ENCODE results near the gene NUDT13. TPM values are rescaled to one million over a fixed set of nuclear protein-coding genes. Genes with fewer than 3 reads are reported as not detected.

The NUDT13 gene
- total RNA-seq (2014; rRNA removed), result 2.9 TPM in 2 replicates
- polyA plus RNA-seq (2012), result 1.7 TPM

- DNase-seq (ENCODE audit: low read depth), result peak; percentile 85
Observed at GRCh38 chr10:73110345-73110849, at the start of gene NUDT13. TSS of gene NUDT13 (plus strand) at chr10:73110455. CDS start at chr10:73114366, 3,911 bp downstream.

GRCh38 chr10:73060738-73061635 is 49.3 kb upstream of the NUDT13 start:
- peak; percentile 32 for DNase-seq (ENCODE audit: low read depth)

GRCh38 chr10:73061743-73062142 is 48.5 kb upstream of the NUDT13 start:
- no peak for DNase-seq (ENCODE audit: low read depth)

GRCh38 chr10:73065441-73065840 is 44.8 kb upstream of the NUDT13 start:
- no peak for DNase-seq (ENCODE audit: low read depth)

- no peak for DNase-seq (ENCODE audit: low read depth)
Observed at GRCh38 chr10:73073627-73074026, 36.6 kb upstream of the NUDT13 start.

GRCh38 chr10:73075829-73076228 is 34.4 kb upstream of the NUDT13 start:
- DNase-seq (ENCODE audit: low read depth), result no peak

GRCh38 chr10:73076360-73077183 is 33.7 kb upstream of the NUDT13 start:
- peak; percentile 64 for DNase-seq (ENCODE audit: low read depth)

- DNase-seq (ENCODE audit: low read depth), result no peak
Observed at GRCh38 chr10:73079779-73080541, 30.3 kb upstream of the NUDT13 start.

GRCh38 chr10:73083221-73083620 is 27.0 kb upstream of the NUDT13 start:
- peak; percentile 21 for DNase-seq (ENCODE audit: low read depth)

GRCh38 chr10:73084209-73084608 is 26.0 kb upstream of the NUDT13 start:
- DNase-seq (ENCODE audit: low read depth), result no peak

GRCh38 chr10:73086816-73087215 is 23.4 kb upstream of the NUDT13 start:
- DNase-seq (ENCODE audit: low read depth), result no peak

GRCh38 chr10:73088304-73088703 is 22.0 kb upstream of the NUDT13 start:
- no peak for DNase-seq (ENCODE audit: low read depth)

- no peak for DNase-seq (ENCODE audit: low read depth)
Observed at GRCh38 chr10:73092830-73093229, 17.4 kb upstream of the NUDT13 start.

GRCh38 chr10:73093922-73094850 is 16.1 kb upstream of the NUDT13 start:
- no peak for DNase-seq (ENCODE audit: low read depth)

- peak; percentile 13 for DNase-seq (ENCODE audit: low read depth)
Observed at GRCh38 chr10:73094986-73095480, 15.2 kb upstream of the NUDT13 start.

- peak; percentile 78 for DNase-seq (ENCODE audit: low read depth)
Observed at GRCh38 chr10:73095481-73096021, 14.7 kb upstream of the NUDT13 start.

- DNase-seq (ENCODE audit: low read depth), result peak; percentile 69
Observed at GRCh38 chr10:73096041-73096448, 14.2 kb upstream of the NUDT13 start.

- peak; percentile 97 for DNase-seq (ENCODE audit: low read depth)
Observed at GRCh38 chr10:73096449-73097304, 13.6 kb upstream of the NUDT13 start, which contains the start of gene P4HA1. TSS of gene P4HA1 (minus strand) at chr10:73096866. CDS start at chr10:73074883, 21,983 bp downstream.

- DNase-seq (ENCODE audit: low read depth), result peak; percentile 9
Observed at GRCh38 chr10:73097305-73097670, 13.0 kb upstream of the NUDT13 start.

Measured in LHCN-M2 (cell line).